HCEC 1CT (cell line): ENCODE measurements around the gene RIIAD1.
"Not testable (repeated sequence)": the region's sequence is repeated elsewhere in the genome, so short reads cannot be mapped to it uniquely, and the experiment has no call there.

ENCODE experiments used
- DNase-seq: peaks from one replicate; pipeline ENCODE4 v3.0.0-alpha.2; 2017

Gene RIIAD1

GRCh38 chr1:151737026-151737425 lies 15.7 kb downstream of the RIIAD1 start:
- no peak for DNase-seq

DNA sequence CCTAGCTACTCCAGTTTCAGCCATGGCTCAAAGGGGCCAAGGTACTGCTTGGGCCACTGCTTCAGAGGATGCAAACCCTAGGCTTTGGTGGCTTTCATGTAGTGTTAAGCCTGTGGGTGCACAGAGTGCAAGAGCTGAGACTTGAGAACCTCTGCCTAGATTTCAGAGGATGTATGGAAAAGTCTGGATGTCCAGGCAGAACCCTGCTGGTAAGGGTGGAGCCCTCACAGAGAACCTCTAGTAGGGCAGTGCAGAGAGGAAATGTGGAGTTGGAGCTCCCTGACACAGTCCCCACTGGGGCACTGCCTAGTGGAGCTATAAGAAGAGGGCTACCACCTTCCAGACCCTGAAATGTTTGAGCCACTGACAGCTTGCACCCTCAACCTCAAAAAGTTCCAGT lies 16.2 kb downstream of the RIIAD1 start:
- DNase-seq: no peak

- DNase-seq: no peak
Observed at GRCh38 chr1:151739590-151740355, 18.5 kb downstream of the RIIAD1 start.

DNA sequence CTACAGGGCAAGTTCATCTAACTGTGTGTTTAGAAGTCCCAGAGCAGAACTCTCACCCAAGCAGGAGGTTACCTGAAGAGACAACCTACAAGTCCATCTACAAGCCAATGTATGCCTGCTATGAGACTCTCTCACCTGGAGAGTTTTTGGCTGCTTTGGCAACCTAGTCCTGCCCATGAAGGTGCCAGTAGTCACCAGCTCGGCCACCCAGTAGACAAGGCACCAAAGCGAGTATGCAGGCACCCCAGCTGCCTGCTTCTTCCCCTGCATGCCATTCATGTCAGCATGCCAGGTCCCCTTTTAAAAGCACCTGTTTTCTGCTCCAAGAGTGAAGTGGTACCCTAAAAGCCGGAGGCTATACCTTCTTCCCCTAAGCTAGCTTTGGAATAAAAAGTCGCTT lies 20.2 kb downstream of the RIIAD1 start:
- DNase-seq: no peak

DNA sequence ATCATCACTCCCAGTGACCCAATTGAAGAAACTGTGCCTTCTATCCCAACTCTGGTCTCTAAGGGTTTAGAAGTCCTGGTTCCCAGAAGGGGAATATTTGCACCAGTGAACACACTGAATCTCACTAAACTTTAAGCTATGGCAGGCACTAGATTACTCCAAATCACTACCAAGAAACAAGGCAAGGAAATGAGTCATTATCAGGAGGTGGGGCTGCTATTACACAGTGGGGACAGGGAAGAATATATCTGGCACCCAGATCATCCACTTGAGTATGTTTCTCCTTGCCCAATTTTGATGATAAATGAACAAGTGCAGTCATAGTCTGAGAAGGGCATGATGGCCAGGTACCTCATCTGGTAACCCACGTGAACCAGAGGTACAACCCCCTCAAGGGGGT lies 35.0 kb downstream of the RIIAD1 start:
- peak; percentile 55 for DNase-seq

DNA sequence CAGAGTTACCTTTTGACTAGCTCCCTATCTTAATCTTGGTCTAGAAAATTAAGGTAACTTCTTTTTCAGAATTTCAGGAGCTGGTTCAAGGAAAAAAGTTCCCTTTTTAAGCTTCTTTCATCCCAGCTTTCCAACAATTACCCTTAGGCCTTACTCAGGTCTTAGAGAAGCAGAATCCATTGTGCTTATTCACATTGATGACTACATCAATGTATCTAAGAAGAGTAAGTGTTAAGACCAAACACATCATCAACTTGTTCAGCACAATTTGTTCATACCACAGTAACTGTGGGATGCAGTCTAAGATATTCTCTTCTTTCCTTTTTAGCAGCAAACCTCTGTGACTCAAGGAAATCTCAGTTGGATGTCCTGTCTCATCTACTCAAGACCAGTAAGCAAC lies 37.9 kb downstream of the RIIAD1 start:
- no peak for DNase-seq

DNA sequence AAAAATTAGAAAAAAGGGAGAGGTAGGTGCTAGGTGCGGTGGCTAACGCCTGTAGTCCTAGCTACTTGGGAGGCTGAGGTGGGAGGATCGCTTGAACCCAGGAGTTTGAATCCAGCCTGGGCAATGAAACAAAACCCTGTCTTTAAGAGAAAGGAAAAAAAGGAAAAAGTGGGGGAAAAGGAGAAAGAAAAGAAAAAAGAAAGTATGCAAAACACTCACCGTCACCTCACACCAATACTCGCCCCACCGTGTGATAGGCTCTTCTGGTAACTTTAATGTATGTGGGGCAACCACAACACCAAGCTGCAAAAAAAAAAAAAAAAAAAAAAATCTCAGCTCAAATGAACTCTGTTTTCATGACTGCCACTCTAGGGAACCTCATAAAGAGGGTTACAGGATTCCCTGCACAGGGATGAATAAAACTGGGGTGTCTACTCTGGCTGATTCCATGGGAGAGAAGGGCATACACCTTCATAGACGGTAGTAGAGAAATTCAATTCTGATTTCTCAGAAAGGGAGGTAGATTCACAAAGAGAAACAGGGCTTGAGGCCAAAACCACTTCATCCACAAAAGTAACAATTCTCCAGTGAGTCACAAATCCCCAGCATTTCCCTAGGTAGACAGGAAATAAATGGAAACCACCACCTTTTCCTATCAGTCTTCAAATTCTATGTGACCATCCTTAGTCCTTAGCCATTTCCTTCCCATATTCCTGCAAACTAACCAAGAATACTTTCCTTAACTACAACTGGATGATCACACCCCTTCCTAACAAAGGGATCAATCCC lies 39.5 kb downstream of the RIIAD1 start:
- DNase-seq: no peak

GRCh38 chr1:151762941-151763921 lies 41.9 kb downstream of the RIIAD1 start, which contains the start of gene MRPL9:
Gene MRPL9, minus strand, starts transcription at chr1:151763496. Its CDS starts 17 bp downstream, at chr1:151763479.
- DNase-seq: peak; percentile 81

GRCh38 chr1:151763990-151764389 lies 42.7 kb downstream of the RIIAD1 start:
- DNase-seq: no peak

DNA sequence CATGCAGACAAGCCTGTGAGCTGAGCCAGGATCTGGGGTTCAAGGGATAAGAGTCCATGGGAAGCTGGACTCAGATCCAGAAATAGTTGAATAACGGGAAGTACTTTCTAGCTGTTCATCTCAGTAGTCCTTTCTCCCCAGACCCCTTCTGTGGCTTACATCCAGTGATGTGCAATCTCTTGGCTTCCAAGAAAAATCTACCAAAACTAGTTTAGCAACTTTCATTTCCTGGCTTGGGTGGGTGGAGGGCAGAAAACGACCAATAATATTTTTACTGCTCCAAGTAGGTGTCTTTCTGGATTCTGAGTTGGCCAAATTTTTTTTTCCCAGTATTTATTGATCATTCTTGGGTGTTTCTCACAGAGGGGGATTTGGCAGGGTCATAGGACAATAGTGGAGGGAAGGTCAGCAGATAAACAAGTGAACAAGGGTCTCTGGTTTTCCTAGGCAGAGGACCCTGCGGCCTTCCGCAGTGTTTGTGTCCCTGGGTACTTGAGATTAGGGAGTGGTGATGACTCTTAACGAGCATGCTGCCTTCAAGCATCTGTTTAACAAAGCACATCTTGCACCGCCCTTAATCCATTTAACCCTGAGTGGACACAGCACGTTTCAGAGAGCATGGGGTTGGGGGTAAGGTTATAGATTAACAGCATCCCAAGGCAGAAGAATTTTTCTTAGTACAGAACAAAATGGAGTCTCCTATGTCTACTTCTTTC lies 47.2 kb downstream of the RIIAD1 start:
- DNase-seq: not testable (repeated sequence)

DNA sequence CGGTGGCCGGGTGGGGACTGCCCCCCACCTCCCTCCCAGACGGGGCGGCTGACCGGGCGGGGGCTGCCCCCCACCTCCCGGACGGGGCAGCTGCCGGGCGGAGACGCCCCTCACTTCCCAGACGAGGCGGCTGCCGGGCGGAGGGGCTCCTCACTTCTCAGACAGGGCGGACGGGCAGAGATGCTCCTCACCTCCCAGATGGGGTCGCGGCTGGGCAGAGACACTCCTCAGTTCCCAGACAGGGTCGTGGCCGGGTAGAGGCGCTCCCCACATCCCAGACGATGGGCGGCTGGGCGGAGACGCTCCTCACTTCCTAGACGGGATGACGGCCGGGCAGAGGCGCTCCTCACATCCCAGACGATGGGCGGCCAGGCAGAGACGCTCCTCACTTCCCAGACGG lies 47.9 kb downstream of the RIIAD1 start:
- DNase-seq: not testable (repeated sequence)

DNA sequence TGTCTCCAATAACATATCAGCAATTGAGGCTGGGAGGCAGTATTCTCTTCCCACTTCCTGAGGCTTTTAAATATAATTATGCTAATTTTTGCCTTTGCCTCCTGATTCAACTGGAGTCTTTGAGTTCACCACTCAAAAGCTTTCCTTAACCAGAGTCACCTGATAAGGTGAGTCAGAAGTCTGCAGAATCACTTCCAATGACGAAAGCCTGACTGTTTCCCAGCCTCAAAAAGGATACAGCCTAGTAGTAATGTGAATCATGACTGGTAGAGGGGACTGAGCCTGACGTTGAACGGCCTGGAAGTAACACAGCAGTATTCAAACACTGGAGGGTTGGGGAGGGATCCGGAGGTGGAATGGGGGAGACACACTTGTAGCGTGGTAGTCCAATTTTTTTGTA lies 52.4 kb downstream of the RIIAD1 start:
- peak; percentile 62 for DNase-seq

GRCh38 chr1:151774256-151774922 lies 53.1 kb downstream of the RIIAD1 start:
- no peak for DNase-seq

DNA sequence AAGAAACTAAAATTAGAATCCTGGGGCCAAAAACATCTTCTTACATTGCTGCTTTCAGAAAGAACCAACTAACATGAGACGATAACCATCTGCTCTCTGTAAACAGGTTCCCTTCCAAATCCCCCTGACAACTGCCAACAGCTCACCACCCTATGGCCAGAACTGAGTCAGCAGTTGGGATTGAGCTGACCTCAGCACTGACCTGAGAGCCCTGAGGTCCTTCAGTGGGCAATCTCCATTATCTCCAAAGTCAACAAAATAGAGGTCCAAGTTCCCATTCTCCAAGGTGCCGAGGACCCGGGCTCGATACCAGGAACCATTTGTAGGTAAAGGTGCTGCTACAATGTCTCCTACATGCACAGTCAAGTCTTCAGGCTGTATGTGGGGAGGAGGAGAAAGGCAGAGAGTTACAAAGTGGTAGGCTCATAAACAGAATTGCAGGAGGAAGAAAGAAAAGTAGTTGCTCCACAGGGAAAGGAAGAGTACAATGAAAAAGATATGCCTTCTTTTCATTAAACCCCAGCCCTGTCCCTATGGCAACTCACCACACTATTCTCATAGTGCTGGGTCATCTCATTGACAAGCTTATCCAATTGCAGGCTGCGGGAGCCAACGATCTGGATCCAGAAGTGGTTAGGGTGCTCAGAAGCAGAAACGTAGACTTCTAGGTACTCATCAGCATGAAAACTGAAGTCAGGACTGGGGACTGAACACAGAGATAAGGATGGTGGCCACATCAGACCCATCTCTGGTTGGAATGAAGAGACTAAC lies 54.8 kb downstream of the RIIAD1 start:
- DNase-seq: no peak

GRCh38 chr1:151776665-151777062 lies 55.3 kb downstream of the RIIAD1 start:
- DNase-seq: no peak

- no peak for DNase-seq
Observed at GRCh38 chr1:151777317-151777716, 56.0 kb downstream of the RIIAD1 start.
